PC-3 (cell line): ENCODE results near the gene KRI1.

Experiments used
- EZH2 ChIP-seq: fragments of 300-600 bp; sonication (generic); IDR thresholded peaks from one replicate; pipeline ENCODE4 v1.6.1; 2017; ENCODE audit warnings: antibody characterized with exemption, mild to moderate bottlenecking, low read length; ENCODE audit not compliant: unreplicated experiment
- TF ChIP-seq, protein P1 (sequence below): fragments of 300-600 bp; sonication (generic); conservative IDR thresholded peaks from 2 replicates; pipeline ENCODE4 v1.5.1; 2017; ENCODE audit warnings: antibody characterized with exemption, low read depth, mild to moderate bottlenecking, low read length

GRCh38 chr19:10603084-10603872, 37.5 kb upstream of the KRI1 start:
- TF ChIP-seq, protein P1, sequence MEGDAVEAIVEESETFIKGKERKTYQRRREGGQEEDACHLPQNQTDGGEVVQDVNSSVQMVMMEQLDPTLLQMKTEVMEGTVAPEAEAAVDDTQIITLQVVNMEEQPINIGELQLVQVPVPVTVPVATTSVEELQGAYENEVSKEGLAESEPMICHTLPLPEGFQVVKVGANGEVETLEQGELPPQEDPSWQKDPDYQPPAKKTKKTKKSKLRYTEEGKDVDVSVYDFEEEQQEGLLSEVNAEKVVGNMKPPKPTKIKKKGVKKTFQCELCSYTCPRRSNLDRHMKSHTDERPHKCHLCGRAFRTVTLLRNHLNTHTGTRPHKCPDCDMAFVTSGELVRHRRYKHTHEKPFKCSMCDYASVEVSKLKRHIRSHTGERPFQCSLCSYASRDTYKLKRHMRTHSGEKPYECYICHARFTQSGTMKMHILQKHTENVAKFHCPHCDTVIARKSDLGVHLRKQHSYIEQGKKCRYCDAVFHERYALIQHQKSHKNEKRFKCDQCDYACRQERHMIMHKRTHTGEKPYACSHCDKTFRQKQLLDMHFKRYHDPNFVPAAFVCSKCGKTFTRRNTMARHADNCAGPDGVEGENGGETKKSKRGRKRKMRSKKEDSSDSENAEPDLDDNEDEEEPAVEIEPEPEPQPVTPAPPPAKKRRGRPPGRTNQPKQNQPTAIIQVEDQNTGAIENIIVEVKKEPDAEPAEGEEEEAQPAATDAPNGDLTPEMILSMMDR = no peak
- TF ChIP-seq EZH2 = no peak
